ENCODE data around the gene APBB1IP.
A peak's percentile ranks its signal among the peaks of the same experiment; 100 is the strongest.
"Not testable (repeated sequence)": the region's sequence is repeated elsewhere in the genome, so short reads cannot be mapped to it uniquely, and the experiment has no call there.

APBB1IP gene

DNA sequence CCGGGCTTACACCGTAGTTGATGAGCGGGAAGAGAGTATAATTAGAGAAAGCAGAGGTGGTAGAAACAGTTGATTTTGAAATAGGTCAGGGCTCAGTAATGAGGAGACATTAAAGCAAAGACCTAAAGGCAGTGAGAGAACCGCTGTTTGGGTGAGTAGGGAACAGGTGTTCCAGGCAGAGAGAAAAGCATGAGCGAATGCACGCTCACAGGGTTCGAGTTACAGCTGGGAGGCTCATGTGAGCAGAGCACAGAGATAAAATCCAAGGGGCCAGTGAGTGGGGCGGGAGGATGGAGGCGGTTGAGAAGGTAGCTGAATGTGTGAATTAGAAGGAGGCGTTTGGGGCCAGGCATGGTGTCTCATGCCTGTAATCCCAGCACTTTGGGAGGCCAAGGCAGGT is 39.9 kb downstream of the APBB1IP start:
- ATAC-seq: no peak

DNA sequence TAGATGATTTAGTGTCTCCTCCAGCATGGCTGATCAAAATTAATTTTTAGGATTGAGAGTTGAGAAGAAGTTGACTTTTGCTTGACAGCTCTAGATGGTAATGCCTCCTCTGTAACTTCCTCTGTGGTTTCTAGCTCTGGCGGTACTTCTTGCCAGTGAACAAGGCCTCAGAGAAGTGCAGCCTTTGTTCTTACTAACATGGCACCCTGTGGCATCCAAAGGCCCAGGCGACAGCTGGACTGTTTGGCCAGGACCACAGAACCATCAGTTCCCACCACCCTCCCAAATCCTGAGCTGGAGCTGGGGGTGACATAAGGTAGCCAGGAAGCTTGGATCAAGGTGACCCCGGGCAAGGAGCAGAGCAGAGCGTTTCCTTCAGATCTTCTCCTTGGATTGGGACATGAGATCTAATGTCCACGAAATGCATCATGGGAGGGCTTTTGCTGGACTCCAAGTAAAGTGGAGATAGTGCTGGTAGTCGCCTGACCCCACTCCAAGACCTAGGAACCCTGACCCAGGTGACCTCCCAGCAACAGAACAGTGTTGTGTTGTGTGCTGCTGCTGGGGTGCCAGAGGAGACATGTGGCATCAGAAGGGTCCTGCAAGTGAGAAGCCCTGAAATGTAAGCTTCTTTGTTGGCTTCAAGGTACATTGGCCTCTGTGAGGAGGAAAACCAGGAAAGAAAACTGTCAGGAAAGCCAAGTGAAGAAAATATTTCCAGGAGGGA is 41.8 kb downstream of the APBB1IP start:
- ATAC-seq: peak; percentile 56 to 58

- ATAC-seq: no peak
Measured at GRCh38 chr10:26481315-26481692, 43.2 kb downstream of the APBB1IP start.

- ATAC-seq: peak; percentile 35 to 43
Measured at GRCh38 chr10:26481914-26482550, 43.9 kb downstream of the APBB1IP start.

DNA sequence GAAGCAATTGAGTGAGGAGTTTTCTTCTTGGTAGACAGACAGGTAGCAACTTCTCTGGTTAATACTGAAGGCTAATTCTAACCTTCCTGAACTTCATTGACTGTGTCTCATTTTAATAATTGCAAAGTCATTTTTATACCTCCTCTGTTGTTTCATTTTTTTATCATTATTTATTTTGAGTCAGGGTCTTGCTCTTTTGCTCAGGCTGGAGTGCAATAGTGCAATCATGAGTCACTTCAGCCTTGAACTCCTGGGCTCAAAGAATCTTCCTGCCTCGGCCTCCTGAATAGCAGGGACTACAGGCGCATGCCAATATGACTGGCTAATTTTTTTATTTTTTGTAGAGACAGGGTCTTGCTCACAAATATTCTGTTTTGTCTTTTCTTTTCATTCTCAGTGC is 45.4 kb downstream of the APBB1IP start:
- no peak for ATAC-seq

DNA sequence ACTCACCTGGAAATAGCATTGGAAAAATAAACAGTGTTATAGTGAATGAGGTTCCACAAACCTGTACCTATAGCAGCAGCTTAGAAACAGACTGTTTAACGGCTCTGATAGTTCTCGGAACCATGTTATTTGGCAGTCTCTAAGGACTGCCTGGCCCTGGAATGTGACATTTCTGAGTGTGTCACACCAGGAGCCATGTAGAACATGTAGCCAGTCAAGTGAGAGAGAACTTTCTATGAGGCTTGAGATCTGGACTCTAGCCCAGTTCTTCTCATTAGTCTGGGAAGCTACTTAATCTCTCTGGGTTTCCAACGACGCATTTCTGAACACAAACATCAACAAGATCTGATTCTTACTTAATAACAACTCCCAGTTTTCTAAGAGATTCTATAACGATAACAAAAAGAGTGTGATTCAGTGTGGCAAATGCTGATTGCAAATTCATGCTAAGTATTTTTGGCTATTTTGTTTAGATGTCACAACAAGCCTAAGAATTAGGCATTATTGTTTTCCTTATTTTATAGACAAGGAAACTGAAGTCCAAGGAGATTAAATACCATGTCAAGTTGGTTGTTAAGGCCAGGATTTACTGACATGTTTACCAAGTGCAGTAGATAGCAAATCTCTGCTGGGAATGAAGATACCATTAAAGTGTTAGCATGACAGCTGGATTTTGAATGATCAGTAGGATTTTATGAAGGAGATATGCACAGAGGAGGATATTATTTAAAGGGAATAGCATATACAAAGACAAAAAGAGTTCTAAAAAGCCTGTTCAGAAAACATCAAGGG is 47.2 kb downstream of the APBB1IP start:
- ATAC-seq: no peak

- no peak for ATAC-seq
Measured at GRCh38 chr10:26486304-26486703, 48.2 kb downstream of the APBB1IP start.

DNA sequence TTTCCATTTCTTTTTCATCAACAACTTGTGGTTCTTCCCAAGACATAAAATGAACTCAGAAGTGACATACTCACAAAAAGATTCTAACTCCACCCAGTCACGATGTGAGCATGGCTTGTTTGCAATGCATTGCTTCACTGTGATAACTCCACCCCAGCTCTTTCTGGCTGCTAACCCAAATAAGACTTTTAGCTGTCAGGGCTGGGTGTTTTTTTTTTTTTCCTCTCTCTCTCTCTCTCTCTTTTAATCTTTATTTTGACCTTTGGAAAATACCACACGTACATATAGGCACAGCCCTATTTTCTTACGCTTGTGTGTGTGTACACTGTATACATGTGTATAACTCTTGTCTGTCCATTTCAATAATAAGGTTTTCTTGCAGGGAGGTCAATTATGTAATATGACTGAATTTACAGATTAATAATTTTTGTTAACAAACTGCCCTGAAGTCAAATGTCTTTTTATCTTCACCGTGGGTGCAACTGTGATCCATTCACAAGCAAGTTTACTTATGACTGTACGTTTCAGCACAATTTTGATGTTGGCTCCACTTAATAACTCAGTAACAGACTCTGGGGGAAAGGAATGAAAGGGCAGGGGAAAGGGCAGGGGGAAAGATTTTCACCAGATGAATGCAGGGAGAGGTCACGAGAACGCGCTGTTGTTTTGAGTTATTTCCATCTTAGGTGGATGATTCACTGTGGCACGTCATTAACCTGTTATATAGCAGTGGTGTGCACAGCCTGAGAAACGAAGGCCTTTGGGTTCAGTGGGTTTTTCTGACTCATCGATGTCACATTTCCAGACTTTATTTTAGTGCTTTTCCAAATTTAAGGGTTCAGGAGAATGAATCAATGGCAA is 49.1 kb downstream of the APBB1IP start:
- ATAC-seq: peak; percentile 93 to 94

- no peak for ATAC-seq
Measured at GRCh38 chr10:26488344-26488743, 50.2 kb downstream of the APBB1IP start.

DNA sequence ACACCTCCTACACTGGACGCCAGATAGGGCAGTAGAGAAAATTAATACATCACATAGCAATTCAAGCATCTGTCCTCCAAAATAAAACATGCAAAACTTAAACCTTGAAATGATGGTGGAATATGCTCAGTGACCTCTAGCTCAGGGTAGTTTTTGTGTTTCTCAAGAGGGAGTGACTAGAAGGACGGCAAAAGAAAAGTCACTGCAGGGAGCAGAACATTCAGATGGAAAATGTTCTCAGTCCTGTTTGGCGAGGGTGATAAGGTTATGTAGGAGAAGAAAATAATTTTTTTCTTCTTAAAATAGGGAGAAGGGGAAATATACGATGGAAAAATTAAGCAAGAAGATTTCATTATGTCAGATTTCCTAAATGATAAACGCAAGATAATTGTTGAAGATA is 50.9 kb downstream of the APBB1IP start:
- ATAC-seq: no peak

- not testable (repeated sequence) for ATAC-seq
Measured at GRCh38 chr10:26490367-26490766, 52.2 kb downstream of the APBB1IP start.

- ATAC-seq: no peak
Measured at GRCh38 chr10:26491276-26491675, 53.1 kb downstream of the APBB1IP start.

GRCh38 chr10:26491934-26492333 is 53.8 kb downstream of the APBB1IP start:
- no peak for ATAC-seq

- not testable (repeated sequence) for ATAC-seq
Measured at GRCh38 chr10:26492725-26493124, 54.6 kb downstream of the APBB1IP start.

DNA sequence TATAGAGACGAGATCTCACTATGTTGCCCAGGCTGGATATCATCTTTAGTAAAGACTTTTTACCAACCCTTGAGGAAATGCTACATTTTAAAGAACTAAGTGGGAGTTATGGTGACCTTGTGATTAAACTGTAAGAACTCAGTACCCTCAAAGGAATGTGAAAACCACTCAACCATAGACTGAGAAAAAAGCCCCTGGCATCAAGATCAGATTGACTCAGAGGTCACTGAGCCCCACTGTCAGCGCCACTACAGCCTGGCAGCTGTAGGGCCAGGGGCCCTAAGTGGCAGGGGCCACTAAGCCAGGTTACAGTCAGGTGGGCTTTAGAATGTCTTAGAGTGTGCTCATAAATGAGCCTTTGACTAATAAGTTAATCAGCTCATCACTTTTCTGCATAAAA is 55.9 kb downstream of the APBB1IP start:
- ATAC-seq: no peak

GRCh38 chr10:26499426-26499825 is 61.3 kb downstream of the APBB1IP start:
- no peak for ATAC-seq

- no peak for ATAC-seq
Measured at GRCh38 chr10:26502986-26503385, 64.8 kb downstream of the APBB1IP start.

- no peak for ATAC-seq
Measured at GRCh38 chr10:26503911-26504310, 65.8 kb downstream of the APBB1IP start.

DNA sequence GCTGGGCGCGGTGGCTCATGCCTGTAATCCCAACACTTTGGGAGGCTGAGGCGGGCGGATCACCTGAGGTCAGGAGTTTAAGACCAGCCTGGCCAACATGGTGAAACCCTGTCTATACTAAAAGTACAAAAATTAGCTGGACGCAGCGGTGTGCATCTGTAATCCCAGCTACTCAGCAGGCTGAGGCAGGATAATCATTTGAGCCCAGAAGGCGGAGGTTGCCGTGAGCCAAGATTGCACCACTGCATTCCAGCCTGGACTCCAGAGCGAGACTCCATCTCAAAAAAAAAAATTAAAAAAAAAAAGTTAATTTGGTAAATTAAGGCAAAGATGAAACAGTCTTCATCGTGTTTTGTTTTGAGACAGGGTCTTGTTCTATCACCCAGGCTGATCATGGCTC is 66.3 kb downstream of the APBB1IP start:
- not testable (repeated sequence) for ATAC-seq

DNA sequence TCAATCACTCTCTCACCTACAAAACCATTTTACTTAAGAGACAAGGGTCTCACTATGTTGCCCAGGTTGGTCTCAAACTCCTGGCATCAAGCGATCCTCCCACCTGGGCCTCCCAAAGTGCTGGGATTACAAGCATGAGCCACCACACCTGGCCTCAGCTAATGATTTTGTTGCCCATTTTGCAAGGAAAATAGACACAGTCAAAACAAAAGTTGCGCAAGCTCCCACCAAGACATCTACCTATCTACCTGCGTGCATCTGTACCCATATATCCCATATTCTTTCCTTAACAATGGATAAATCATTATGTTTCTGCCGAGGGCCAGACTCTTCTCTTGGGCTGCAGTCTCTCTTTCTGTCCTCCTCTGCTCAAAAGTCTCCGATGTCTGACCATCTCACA is 67.3 kb downstream of the APBB1IP start:
- no peak for ATAC-seq

- no peak for ATAC-seq
Measured at GRCh38 chr10:26506736-26507135, 68.6 kb downstream of the APBB1IP start.

DNA sequence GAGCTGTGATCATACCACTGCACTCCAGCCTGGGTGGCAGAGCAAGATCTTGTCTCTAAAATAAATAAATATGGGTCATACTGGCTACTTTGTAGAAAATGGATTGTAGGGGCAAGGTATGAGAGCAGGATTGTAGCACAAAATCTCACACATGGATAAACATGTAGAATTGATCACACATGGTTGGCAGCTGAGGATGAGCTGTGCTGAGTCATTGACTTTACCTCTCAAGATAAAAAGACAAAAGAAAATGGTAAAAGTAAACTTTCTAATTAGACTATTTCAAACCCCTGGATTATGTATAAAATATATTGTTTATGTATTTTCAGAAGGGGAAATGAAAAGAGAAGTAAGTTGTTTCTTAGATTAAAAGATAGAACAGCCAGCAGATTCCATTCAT is 69.3 kb downstream of the APBB1IP start:
- ATAC-seq: no peak

DNA sequence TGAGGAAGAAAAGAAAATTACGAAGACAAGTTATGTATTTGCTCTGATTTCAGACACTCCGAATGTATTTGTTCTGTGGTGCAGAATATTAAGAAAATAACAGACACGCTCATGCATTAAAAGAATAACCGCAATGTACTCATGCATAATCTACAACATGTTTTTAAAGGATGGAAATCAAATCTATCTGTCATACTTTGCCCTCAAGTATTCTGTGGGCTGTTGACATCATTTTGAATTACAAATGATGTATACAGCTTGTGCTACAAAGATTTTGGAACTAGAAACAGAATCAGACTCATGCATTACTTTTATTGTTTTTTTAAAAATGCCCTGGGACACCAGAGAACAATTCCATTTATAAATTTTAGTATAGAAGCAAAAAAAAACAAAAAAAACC is 69.9 kb downstream of the APBB1IP start:
- ATAC-seq: no peak
